GM10266 (cell line): Measurements from ENCODE around the gene PSMB7.

Experiments
- DNase-seq: peaks from one replicate; pipeline ENCODE4 v3.0.0; 2012; ENCODE audit errors: extremely low spot score
- TF ChIP-seq, protein P1 (sequence below): IDR thresholded peaks from 2 replicates; pipeline ENCODE4 v1.5.1; 2012; ENCODE audit warnings: mild to moderate bottlenecking, low read depth; ENCODE audit not compliant: control insufficient read depth, insufficient read depth; ENCODE audit errors: missing control alignments

Gene PSMB7

GRCh38 chr9:124410321-124410913, 4.8 kb downstream of the PSMB7 start:
- TF ChIP-seq, protein P1, sequence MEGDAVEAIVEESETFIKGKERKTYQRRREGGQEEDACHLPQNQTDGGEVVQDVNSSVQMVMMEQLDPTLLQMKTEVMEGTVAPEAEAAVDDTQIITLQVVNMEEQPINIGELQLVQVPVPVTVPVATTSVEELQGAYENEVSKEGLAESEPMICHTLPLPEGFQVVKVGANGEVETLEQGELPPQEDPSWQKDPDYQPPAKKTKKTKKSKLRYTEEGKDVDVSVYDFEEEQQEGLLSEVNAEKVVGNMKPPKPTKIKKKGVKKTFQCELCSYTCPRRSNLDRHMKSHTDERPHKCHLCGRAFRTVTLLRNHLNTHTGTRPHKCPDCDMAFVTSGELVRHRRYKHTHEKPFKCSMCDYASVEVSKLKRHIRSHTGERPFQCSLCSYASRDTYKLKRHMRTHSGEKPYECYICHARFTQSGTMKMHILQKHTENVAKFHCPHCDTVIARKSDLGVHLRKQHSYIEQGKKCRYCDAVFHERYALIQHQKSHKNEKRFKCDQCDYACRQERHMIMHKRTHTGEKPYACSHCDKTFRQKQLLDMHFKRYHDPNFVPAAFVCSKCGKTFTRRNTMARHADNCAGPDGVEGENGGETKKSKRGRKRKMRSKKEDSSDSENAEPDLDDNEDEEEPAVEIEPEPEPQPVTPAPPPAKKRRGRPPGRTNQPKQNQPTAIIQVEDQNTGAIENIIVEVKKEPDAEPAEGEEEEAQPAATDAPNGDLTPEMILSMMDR: no peak
- no peak for DNase-seq

GRCh38 chr9:124409410-124409809, 5.8 kb downstream of the PSMB7 start:
- no peak for DNase-seq
- TF ChIP-seq, protein P1: no peak

DNA sequence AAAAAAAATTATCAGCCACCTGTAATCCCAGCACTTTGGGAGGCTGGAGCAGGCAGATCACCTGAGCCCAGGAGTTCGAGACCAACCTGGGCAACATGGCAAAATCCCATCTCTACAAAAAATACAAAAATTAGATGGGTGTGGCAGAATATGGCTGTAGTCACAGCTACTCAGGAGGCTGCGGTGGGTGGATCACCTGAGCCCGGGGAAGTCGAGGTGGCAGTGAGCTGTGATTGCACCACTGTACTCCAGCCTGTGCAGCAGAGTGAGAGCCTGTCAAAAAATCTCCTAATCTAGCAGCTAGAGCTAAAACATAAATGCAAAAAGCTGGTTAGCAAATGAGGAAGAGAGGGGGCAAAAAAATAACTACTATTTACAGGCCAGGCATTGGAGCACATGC, 12.0 kb downstream of the PSMB7 start:
- no peak for DNase-seq
- TF ChIP-seq, protein P1: no peak

DNA sequence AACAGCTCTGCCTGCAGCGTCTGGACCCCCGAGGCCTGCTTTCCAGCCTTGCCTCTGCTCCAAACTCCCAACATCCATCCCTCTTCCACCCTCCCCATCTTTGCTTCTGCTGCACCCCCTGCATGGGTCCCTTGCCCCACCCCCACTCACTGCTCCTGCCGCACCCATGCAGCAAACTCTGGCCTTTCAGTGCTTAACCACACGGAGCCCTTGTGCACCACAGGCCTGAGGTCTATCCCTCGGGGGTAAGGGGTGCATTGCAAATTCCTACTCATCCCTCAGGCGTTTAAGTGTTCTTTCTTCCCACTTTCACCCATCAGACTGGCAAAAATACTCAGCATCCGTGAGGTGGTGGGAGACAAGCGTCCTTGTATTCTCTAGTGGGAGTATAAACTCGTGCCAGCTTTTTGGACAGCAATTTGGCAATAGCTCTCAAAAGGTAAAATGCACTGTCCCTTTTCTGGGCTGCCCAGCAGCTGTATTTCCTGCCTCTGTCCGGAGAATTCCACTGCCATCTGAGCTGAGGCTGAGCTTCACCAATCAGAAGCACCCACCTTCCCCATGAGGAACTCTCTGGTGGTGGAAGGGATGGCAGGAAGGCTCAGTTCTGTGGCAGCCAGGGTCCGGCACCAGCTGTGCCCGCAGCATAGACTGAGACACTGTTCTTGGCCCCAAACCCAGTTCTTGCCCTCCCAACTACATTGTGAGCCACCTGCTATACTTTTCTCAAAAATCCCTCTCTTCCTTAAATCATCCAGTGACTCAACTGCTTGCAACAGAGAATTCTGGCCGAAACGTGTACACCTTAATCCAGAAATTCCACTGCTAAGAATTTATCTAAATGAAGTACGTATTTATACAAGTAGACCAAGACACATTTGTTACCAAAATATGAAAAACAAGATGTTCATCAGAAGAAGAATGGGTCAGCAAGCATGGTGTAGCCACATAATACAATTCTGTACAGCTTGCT, 15.0 kb downstream of the PSMB7 start:
- no peak for DNase-seq
- TF ChIP-seq, protein P1: no peak

GRCh38 chr9:124399323-124399967, 15.8 kb downstream of the PSMB7 start:
- DNase-seq: no peak
- TF ChIP-seq, protein P1: no peak

DNA sequence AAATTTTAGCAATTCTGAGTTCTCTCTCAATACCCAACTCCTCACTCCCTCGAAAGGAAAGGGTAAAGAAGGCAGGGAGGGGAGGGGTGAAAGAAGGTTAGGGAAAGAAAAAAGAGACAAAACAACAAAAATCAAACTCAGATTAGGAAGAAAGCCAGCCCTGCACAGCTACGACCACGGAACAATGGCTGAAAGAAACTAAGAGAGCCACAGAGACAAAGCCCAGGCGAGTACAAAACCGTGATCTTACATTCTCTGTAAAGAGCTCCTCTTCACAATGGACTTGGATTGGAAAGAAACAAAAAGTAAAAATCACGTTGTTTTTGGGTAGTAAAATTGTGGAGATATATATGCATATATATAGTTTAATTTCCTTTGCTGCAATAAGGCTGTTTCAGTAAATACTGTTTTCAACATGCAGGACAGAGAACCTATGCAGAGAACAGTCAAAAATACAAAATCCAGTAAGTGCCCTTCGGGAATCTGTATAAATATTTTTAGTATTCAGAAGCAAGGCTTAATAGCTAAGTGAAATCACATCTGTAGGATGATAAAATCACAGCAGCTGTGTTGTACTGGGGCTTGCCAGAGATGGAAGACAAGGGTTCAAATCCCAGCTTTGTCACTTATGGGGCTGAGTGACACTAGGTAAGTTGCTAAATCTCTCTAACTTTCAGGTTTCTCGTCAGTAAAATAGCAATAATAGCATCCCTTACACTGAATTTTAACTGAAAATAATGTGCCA, 16.9 kb downstream of the PSMB7 start:
- TF ChIP-seq, protein P1: no peak

More for the DNA sequence above, 16.9 kb downstream of the PSMB7 start:
- DNase-seq: no peak
